HEK293 (cell line): ENCODE measurements around the gene CYP2C9.

Experiments used
- CTCF ChIP-seq: fragments of 450-650 bp; formaldehyde crosslinking; IDR thresholded peaks from 2 replicates; pipeline ENCODE4 v1.5.1; 2016; ENCODE audit warnings: missing biosample characterization, missing genetic modification characterization
- GLI2 ChIP-seq: fragments of 450-650 bp; formaldehyde crosslinking; IDR thresholded peaks from 2 replicates; pipeline ENCODE4; 2017; ENCODE audit warnings: missing biosample characterization, missing genetic modification characterization, low read depth, borderline replicate concordance
- KLF16 ChIP-seq: fragments of 450-650 bp; formaldehyde crosslinking; IDR thresholded peaks from 2 replicates; pipeline ENCODE4 v1.5.1; 2017; ENCODE audit warnings: missing biosample characterization, missing genetic modification characterization
- SALL2 ChIP-seq: fragments of 450-650 bp; formaldehyde crosslinking; IDR thresholded peaks from 2 replicates; pipeline ENCODE4 v1.5.0; 2017; ENCODE audit warnings: missing biosample characterization, mild to moderate bottlenecking, missing genetic modification characterization, borderline replicate concordance
- ZNF175 ChIP-seq: fragments of 450-650 bp; formaldehyde crosslinking; IDR thresholded peaks from 2 replicates; pipeline ENCODE4 v1.5.1; 2016; ENCODE audit warnings: missing biosample characterization, missing genetic modification characterization
- ZNF24 ChIP-seq: fragments of 450-650 bp; formaldehyde crosslinking; IDR thresholded peaks from 2 replicates; pipeline ENCODE4 v1.5.1; 2016; ENCODE audit warnings: missing biosample characterization, missing genetic modification characterization
- ZNF302 ChIP-seq: fragments of 450-650 bp; formaldehyde crosslinking; IDR thresholded peaks from 2 replicates; pipeline ENCODE4 v1.5.1; 2016; ENCODE audit warnings: missing biosample characterization, missing genetic modification characterization, low read depth
- ZNF398 ChIP-seq: fragments of 450-650 bp; formaldehyde crosslinking; IDR thresholded peaks from 2 replicates; pipeline ENCODE4 v1.5.1; 2017; ENCODE audit warnings: missing biosample characterization, missing genetic modification characterization
- ZNF677 ChIP-seq: fragments of 450-650 bp; IDR thresholded peaks from 2 replicates; pipeline ENCODE4 v1.5.0; 2018; ENCODE audit warnings: missing biosample characterization, mild to moderate bottlenecking, missing genetic modification characterization, moderate library complexity

- no peak for TF ChIP-seq CTCF (tag by site-specific recombination)
- TF ChIP-seq ZNF24 = no peak
- no peak for TF ChIP-seq ZNF398 (tag by site-specific recombination)
- TF ChIP-seq ZNF677 (tag by site-specific recombination) = no peak
- no peak for TF ChIP-seq SALL2 (tag by site-specific recombination)
- no peak for TF ChIP-seq GLI2 (tag by site-specific recombination)
- TF ChIP-seq ZNF175 (tag by site-specific recombination) = no peak
- TF ChIP-seq ZNF302 (tag by site-specific recombination) = no peak
- TF ChIP-seq KLF16 (tag by site-specific recombination) = no peak
Measured at GRCh38 chr10:94997741-94998174, 59.3 kb downstream of the CYP2C9 start.
